ENCODE measurements around the gene CD83.

- TF ChIP-seq EZH2 (IDR thresholded peaks at IDR 0.05; ENCODE audit: low read length) (no peak), CTCF (optimal IDR thresholded peaks at IDR 0.05 in 1 of 3, IDR thresholded peaks at IDR 0.05 in 1 of 3, conservative IDR thresholded peaks at IDR 0.05 in 1 of 3; ENCODE audit: extremely low read depth in 1 of 3, insufficient read depth in 2 of 3, low read length in 3 of 3) (no peak)
These were observed 34.3 kb upstream of the CD83 start for GRCh38 chr6:14083262-14083661.

Data from keratinocyte (primary cell).